PC-3 (cell line): ENCODE results near the gene B4GALNT1.

ENCODE experiments used
- EZH2phosphoT487 ChIP-seq: fragments of 300-600 bp; sonication (generic); IDR thresholded peaks from 2 replicates; pipeline ENCODE4 v1.6.1; 2018; ENCODE audit warnings: mild to moderate bottlenecking, antibody characterized with exemption, low read length, borderline replicate concordance
- TF ChIP-seq, protein P1 (sequence below): fragments of 300-600 bp; sonication (generic); conservative IDR thresholded peaks from 2 replicates; pipeline ENCODE4 v1.5.1; 2017; ENCODE audit warnings: antibody characterized with exemption, low read depth, mild to moderate bottlenecking, low read length

DNA sequence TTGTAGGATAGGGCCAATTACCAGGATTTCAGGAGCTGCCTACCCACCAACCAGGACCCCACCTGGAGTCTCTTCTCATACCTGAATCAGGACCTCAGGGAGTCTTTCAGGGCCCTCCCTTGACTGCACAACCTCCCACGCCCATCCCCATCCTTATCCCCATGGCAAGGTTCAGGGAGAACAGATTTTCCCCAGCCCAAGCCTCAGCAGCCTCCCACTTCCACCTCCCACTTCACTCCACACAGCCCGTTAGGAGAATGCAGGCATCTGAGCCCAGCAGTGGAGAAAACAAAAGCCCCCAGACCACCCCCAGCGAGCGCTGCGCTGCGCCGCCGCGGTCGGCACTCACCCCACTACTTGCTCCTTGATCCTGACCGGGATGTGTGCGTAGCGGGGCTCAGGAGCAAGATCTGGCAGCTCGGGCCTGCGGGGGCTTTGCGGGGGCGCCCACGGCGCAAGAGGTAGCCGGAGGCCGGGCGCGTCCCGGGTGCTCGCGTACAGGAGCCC, 1.4 kb downstream of the B4GALNT1 start:
- TF ChIP-seq, protein P1, sequence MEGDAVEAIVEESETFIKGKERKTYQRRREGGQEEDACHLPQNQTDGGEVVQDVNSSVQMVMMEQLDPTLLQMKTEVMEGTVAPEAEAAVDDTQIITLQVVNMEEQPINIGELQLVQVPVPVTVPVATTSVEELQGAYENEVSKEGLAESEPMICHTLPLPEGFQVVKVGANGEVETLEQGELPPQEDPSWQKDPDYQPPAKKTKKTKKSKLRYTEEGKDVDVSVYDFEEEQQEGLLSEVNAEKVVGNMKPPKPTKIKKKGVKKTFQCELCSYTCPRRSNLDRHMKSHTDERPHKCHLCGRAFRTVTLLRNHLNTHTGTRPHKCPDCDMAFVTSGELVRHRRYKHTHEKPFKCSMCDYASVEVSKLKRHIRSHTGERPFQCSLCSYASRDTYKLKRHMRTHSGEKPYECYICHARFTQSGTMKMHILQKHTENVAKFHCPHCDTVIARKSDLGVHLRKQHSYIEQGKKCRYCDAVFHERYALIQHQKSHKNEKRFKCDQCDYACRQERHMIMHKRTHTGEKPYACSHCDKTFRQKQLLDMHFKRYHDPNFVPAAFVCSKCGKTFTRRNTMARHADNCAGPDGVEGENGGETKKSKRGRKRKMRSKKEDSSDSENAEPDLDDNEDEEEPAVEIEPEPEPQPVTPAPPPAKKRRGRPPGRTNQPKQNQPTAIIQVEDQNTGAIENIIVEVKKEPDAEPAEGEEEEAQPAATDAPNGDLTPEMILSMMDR: no peak
- TF ChIP-seq EZH2phosphoT487: no peak
